ENCODE data around the gene MKNK1. TPM values are rescaled to one million over a fixed set of nuclear protein-coding genes. Genes with fewer than 3 reads are reported as not detected.

Gene MKNK1
- total RNA-seq, 1 experiment from 2014 or later = 40.1 TPM

DNA sequence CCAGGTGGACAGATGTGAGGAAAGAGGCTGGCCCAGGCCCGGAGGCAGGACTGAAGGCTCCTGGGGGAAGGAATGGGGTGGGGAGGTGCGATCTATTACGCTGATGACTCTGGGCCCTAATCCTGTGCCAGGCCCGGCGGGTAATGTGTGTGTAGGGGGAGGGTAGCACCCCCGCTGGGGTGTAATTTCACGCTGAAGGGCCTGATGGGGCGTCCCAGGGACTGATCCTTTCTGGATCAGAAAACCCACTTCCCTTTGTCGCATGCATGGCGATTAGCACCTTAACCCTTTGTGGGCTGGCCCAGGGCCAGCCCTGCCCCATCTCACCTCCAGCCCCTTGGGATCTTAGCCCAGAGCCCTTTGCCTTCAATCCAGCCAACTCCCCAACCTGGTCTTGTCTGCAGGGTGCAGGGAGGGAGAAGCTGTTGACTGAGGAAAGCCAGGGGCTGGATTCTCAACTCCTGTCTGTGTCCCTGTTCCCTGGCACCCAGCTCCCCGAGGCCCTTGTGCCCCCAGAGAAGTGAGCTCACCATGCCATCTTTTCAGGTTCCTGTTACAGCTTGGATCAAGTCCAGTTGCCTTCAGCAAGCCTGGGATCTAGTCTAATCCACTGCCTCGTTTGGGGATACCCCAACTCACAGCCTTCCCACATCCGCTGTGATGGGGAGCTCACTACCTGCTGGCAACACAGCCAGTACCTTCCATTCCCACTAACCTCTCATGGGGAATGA is 78.7 kb downstream of the MKNK1 start:
- no peak for DNase-seq (ENCODE audit: low read depth, low spot score)
- ATAC-seq = no peak
- H3K4me1 ChIP-seq (ENCODE audit: control insufficient read depth, insufficient read depth, low read length) = peaks cover 4% of the 10 kb centered on the region; the same call in 1 of the 2 replicates
- POLR2A ChIA-PET = no interaction called here
- H3K36me3 ChIP-seq (ENCODE audit: control insufficient read depth, insufficient read depth, low read length) = no peaks in the 10 kb centered on the region
- intact Hi-C loops (cut with micrococcal nuclease; ENCODE audit: unreplicated experiment) (no loop called here), in situ Hi-C loops (cut with HindIII; ENCODE audit: low pct_unique_long_range_greater_than_20kb, low sequenced_read_pairs) (no loop called here)
- BruUV-seq (replicated peaks) = no TSS peak
- TF ChIP-seq CTCF (IDR thresholded peaks at IDR 0.05) (no peak), TCF7L2 (IDR thresholded peaks at IDR 0.05; ENCODE audit: low read depth, low read length) (no peak), POLR2AphosphoS5 (IDR thresholded peaks at IDR 0.05; ENCODE audit: low read depth, low read length) (no peak)
- TF ChIP-seq, protein P1, sequence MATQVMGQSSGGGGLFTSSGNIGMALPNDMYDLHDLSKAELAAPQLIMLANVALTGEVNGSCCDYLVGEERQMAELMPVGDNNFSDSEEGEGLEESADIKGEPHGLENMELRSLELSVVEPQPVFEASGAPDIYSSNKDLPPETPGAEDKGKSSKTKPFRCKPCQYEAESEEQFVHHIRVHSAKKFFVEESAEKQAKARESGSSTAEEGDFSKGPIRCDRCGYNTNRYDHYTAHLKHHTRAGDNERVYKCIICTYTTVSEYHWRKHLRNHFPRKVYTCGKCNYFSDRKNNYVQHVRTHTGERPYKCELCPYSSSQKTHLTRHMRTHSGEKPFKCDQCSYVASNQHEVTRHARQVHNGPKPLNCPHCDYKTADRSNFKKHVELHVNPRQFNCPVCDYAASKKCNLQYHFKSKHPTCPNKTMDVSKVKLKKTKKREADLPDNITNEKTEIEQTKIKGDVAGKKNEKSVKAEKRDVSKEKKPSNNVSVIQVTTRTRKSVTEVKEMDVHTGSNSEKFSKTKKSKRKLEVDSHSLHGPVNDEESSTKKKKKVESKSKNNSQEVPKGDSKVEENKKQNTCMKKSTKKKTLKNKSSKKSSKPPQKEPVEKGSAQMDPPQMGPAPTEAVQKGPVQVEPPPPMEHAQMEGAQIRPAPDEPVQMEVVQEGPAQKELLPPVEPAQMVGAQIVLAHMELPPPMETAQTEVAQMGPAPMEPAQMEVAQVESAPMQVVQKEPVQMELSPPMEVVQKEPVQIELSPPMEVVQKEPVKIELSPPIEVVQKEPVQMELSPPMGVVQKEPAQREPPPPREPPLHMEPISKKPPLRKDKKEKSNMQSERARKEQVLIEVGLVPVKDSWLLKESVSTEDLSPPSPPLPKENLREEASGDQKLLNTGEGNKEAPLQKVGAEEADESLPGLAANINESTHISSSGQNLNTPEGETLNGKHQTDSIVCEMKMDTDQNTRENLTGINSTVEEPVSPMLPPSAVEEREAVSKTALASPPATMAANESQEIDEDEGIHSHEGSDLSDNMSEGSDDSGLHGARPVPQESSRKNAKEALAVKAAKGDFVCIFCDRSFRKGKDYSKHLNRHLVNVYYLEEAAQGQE (IDR thresholded peaks at IDR 0.05; ENCODE audit: insufficient read depth in 1 of 2, low read depth in 2 of 2, low read length in 1 of 2) = no peak
- H3K9me3 ChIP-seq (ENCODE audit: control insufficient read depth, insufficient read depth, low read depth, low read length) = no peaks in the 10 kb centered on the region
- H3K27ac ChIP-seq (ENCODE audit: low read length) = no peak overlapping the region
- H3K4me3 ChIP-seq (ENCODE audit: low read depth in 2 of 2, low read length in 2 of 2) = no peak overlapping the region
- no peaks in the 10 kb centered on the region for H3K27me3 ChIP-seq (ENCODE audit: control insufficient read depth, insufficient read depth, low read length)
- CTCF ChIA-PET = interaction anchor here (1.2 to 5.0 kb wide), 2 partner anchors 48 to 78 kb away, joined by 3 to 34 read pairs; no protein-coding TSS in a partner anchor

DNA sequence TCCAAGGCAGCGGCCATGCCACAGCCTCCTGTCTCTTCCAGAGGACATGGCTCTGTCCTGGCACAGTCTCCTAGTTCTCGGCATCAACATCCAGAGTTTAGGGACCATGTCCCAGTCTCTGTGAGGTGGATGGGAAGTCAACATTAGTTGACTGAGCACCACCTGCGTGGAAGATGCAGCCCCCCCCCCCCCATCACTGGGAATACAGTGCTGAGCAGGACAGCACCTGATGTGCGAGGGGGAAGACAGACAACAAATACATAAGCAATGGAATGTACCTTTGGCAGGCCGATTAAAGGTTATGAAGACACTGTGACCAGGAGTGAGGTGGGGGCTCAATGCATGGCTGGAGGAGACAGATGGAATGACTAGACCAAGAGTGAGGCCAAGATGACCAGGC is 79.2 kb downstream of the MKNK1 start:
- no TSS peak for BruUV-seq (replicated peaks)
- intact Hi-C loops (cut with micrococcal nuclease; ENCODE audit: unreplicated experiment) = no loop called here

More for the DNA sequence above, 79.2 kb downstream of the MKNK1 start:
- Histone ChIP-seq H3K27me3 (ENCODE audit: control insufficient read depth, insufficient read depth, low read length) (no peaks in the 10 kb centered on the region), H3K36me3 (ENCODE audit: control insufficient read depth, insufficient read depth, low read length) (no peaks in the 10 kb centered on the region), H3K27ac (ENCODE audit: low read length) (no peak overlapping the region), H3K4me3 (ENCODE audit: low read depth in 2 of 2, low read length in 2 of 2) (no peak overlapping the region), H3K9me3 (ENCODE audit: control insufficient read depth, insufficient read depth, low read depth, low read length) (no peaks in the 10 kb centered on the region), H3K4me1 (ENCODE audit: control insufficient read depth, insufficient read depth, low read length) (peaks cover 4% of the 10 kb centered on the region; the same call in 1 of the 2 replicates)
- CTCF ChIA-PET = interaction anchor here (1.2 kb wide), 1 partner anchor 47 kb away, joined by 3 read pairs; no protein-coding TSS in a partner anchor
- ATAC-seq (no peak), DNase-seq (ENCODE audit: low read depth, low spot score) (no peak)
- POLR2A ChIA-PET = no interaction called here
- TF ChIP-seq, protein P1 (IDR thresholded peaks at IDR 0.05; ENCODE audit: insufficient read depth in 1 of 2, low read depth in 2 of 2, low read length in 1 of 2) = no peak
- no peak for TF ChIP-seq TCF7L2 (IDR thresholded peaks at IDR 0.05; ENCODE audit: low read depth, low read length)
- no peak for TF ChIP-seq CTCF (IDR thresholded peaks at IDR 0.05)
- TF ChIP-seq SIN3A (IDR thresholded peaks at IDR 0.05; ENCODE audit: borderline replicate concordance, insufficient read depth, low read depth, low read length) = no peak
- no peak for TF ChIP-seq POLR2AphosphoS5 (IDR thresholded peaks at IDR 0.05; ENCODE audit: low read depth, low read length)
- in situ Hi-C loops (cut with HindIII; ENCODE audit: low pct_unique_long_range_greater_than_20kb, low sequenced_read_pairs) = no loop called here
